Measurements from ENCODE around the gene C2CD4B. TPM values are rescaled to one million over a fixed set of nuclear protein-coding genes. Genes with fewer than 3 reads are reported as not detected.

Gene C2CD4B
- total RNA-seq (2014; rRNA removed; shearing (Covaris generic); ENCODE audit: low replicate concordance): not detected in 2 replicates

GRCh38 chr15:62165104-62165792, at the start of gene C2CD4B:
C2CD4B (minus strand) TSS chr15:62165285; CDS start chr15:62164984, 301 bp downstream.
- in situ Hi-C loops (cut with HindIII; ENCODE audit: low pct_unique_long_range_greater_than_20kb, low sequenced_read_pairs): no loop called here
- DNase-seq (ENCODE audit: low read depth): peak; percentile 5

- in situ Hi-C loops (cut with HindIII; ENCODE audit: low pct_unique_long_range_greater_than_20kb, low sequenced_read_pairs): no loop called here
- no peak for DNase-seq (ENCODE audit: low read depth)
Observed at GRCh38 chr15:62212741-62213140, 47.7 kb upstream of the C2CD4B start.

- in situ Hi-C loops (cut with HindIII; ENCODE audit: low pct_unique_long_range_greater_than_20kb, low sequenced_read_pairs): no loop called here
- DNase-seq (ENCODE audit: low read depth): no peak
Observed at GRCh38 chr15:62211348-62211747, 46.3 kb upstream of the C2CD4B start.

DNA sequence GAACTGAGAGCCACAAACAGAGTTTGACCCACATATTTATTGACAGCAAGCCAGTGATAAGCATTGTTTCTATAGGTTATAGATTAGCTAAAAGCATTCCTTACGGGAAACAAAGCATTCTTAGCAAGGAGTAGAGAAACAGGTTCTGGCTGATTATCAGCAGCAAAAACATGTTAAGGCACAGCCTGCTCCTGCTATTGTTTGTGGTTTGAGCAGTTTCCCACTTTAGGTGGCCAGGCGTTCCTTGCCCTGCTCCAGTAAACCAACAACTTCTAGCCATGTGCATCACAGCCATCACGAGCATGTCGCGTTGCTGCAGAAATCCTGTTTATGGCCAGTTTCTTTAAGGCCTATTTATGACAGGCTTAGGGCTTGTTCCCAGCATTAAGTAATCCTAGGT, 44.7 kb upstream of the C2CD4B start:
- DNase-seq (ENCODE audit: low read depth): no peak
- in situ Hi-C loops (cut with HindIII; ENCODE audit: low pct_unique_long_range_greater_than_20kb, low sequenced_read_pairs): no loop called here

GRCh38 chr15:62209322-62209721, 44.2 kb upstream of the C2CD4B start:
- in situ Hi-C loops (cut with HindIII; ENCODE audit: low pct_unique_long_range_greater_than_20kb, low sequenced_read_pairs): no loop called here
- no peak for DNase-seq (ENCODE audit: low read depth)

- no peak for DNase-seq (ENCODE audit: low read depth)
- in situ Hi-C loops (cut with HindIII; ENCODE audit: low pct_unique_long_range_greater_than_20kb, low sequenced_read_pairs): no loop called here
Observed at GRCh38 chr15:62208884-62209283, 43.8 kb upstream of the C2CD4B start.

DNA sequence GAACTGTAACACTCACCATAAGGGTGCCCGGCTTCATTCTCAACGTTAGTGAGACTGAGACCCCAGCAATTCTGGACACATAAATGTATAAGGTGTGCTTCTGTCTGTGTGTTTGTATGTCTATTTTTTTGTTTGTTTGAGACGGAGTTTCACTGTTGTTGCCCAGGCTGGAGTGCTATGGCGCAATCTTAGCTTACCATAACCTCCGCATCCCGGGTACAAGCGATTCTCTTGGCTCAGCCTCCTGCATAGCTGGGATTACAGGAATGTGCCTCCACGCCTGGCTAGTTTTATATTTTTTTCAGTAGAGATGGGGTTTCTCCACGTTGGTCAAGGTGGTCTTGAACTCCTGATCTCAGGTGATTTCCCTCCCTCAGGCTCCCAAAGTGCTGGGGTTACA, 43.3 kb upstream of the C2CD4B start:
- DNase-seq (ENCODE audit: low read depth): no peak
- in situ Hi-C loops (cut with HindIII; ENCODE audit: low pct_unique_long_range_greater_than_20kb, low sequenced_read_pairs): no loop called here

GRCh38 chr15:62190675-62191074, 25.6 kb upstream of the C2CD4B start:
- no peak for DNase-seq (ENCODE audit: low read depth)
- in situ Hi-C loops (cut with HindIII; ENCODE audit: low pct_unique_long_range_greater_than_20kb, low sequenced_read_pairs): no loop called here

- in situ Hi-C loops (cut with HindIII; ENCODE audit: low pct_unique_long_range_greater_than_20kb, low sequenced_read_pairs): no loop called here
- no peak for DNase-seq (ENCODE audit: low read depth)
Observed at GRCh38 chr15:62190274-62190673, 25.2 kb upstream of the C2CD4B start.

GRCh38 chr15:62188744-62189143, 23.7 kb upstream of the C2CD4B start:
- in situ Hi-C loops (cut with HindIII; ENCODE audit: low pct_unique_long_range_greater_than_20kb, low sequenced_read_pairs): no loop called here

DNA sequence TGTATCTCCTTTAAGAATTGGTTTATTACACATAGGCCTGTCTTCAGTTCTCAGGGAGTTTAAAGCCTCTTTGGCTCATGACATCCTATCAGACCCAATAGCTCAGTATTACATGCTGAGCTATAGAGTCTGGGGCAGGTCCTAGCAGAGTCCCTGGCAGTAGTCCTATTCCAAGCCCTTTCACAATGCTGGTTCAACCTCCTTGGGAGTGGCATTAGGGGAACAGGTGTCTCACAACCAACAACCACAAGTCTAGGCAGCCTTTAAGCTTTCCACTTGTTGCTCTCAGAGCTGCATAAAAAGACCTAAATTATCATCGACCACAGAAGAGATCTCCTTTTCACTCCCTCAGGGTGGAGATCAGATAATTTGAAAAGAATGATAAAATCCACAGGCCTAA, 22.8 kb upstream of the C2CD4B start:
- in situ Hi-C loops (cut with HindIII; ENCODE audit: low pct_unique_long_range_greater_than_20kb, low sequenced_read_pairs): no loop called here
- DNase-seq (ENCODE audit: low read depth): no peak

More at GRCh38 chr15:62188744-62189143, 23.7 kb upstream of the C2CD4B start:
- DNase-seq (ENCODE audit: low read depth): no peak

- in situ Hi-C loops (cut with HindIII; ENCODE audit: low pct_unique_long_range_greater_than_20kb, low sequenced_read_pairs): no loop called here
- DNase-seq (ENCODE audit: low read depth): no peak
Observed at GRCh38 chr15:62187425-62187824, 22.3 kb upstream of the C2CD4B start.

GRCh38 chr15:62186578-62186977, 21.5 kb upstream of the C2CD4B start:
- DNase-seq (ENCODE audit: low read depth): no peak
- in situ Hi-C loops (cut with HindIII; ENCODE audit: low pct_unique_long_range_greater_than_20kb, low sequenced_read_pairs): no loop called here

DNA sequence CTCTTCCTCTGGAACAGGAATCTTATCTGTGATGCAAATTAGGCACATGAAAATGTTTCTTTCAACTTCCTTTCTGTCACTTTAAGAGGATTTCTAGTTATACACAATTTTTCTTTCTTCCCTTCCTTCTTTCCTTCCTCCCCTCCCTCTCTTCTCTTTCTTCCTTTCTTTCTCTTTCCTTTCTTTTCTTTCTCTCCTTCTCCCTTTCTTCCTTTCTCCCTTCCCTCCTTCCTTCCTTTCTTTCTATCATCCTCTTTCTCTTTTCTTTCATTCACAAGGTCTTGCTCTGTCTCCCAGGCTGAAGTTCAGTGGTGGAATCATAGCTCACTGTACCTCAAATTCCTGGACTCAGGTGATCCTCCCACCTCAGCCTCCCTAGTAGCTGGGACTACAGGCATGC, 18.0 kb upstream of the C2CD4B start:
- DNase-seq (ENCODE audit: low read depth): no peak
- in situ Hi-C loops (cut with HindIII; ENCODE audit: low pct_unique_long_range_greater_than_20kb, low sequenced_read_pairs): no loop called here

GRCh38 chr15:62173215-62173614, 8.1 kb upstream of the C2CD4B start:
- in situ Hi-C loops (cut with HindIII; ENCODE audit: low pct_unique_long_range_greater_than_20kb, low sequenced_read_pairs): no loop called here
- no peak for DNase-seq (ENCODE audit: low read depth)

DNA sequence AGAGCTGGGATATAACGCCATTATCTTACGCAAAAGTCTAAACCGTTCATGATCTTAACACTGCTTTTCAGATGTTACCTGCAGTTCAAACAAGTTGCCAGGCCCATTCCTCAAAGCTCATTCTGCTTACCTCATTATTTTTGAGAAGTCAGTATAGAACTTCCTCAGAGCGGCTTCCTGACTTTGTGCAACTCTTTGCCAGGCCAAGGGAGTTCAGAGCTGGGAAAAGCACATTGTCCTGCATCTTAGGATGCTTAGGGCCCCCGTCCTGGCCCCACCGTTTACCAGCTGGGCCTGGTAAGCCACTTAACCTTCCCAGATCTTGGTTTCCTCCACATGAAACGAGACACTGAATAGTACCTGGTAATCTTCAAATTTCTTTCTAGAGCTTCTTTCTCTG, 6.8 kb upstream of the C2CD4B start:
- no peak for DNase-seq (ENCODE audit: low read depth)
- in situ Hi-C loops (cut with HindIII; ENCODE audit: low pct_unique_long_range_greater_than_20kb, low sequenced_read_pairs): no loop called here

DNA sequence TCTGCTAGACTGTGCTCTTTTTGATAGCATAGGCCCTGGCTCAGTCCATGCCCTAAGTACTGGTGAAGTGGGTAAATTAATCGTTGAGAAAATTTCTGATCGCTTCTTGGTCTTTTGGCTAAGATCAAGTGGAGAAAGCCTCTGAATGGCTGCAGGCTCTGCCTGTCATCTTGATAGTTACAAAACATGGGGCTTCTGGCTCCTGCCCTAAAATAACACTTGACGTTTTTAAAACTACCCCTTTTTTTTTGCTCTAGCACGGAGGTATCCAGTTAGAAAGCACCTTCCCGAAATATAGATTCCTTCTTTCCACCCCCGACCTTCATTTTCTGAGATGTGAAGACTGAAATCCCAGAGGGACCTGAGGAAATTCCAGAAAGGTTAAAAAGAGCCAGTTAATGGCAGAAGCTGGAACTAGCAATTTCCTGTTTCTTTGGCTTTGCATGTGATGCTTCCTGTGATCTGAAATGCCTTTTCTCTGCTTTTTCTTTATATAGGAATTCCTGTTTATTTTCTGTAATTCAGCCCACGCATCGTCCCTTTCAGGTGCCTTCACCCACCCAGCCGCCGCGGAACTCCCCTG, 799 bp upstream of the C2CD4B start:
- no peak for DNase-seq (ENCODE audit: low read depth)
- in situ Hi-C loops (cut with HindIII; ENCODE audit: low pct_unique_long_range_greater_than_20kb, low sequenced_read_pairs): no loop called here

DNA sequence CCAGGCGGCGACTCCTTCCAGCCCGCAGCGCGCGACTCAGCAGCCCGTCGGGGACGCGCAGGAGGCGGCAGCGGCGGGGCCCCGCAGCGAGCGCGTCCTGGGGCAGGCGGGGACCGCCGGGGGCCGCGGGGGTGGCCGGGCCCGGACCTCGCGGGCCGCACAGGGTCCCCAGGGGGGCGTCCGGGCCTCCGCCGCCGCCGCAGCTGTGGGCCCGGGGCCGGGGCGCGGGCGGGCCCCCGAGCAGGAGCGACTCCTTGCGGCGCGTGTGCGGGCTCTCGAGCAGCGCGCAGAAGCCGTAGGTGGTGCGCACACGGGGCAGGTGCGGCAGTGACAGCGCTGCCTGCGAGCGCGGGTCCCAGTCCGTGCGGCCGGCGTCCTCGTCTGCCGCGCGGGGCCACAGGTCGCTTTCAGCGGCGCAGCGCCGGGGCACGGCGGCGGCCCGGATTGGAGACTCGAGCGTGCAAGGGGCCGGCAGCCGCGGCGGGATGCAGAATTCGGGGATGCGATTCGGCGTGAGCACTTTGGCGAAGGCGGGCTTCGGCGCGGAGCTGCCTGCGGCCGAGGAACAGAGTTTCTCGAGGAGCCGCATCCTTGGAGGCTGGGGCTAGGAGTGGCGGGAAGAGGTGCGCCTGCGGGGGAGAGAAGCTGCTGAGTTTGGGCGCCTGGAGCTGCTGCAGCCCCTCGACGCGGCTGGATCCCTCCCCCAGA, 535 bp downstream of the C2CD4B start:
- in situ Hi-C loops (cut with HindIII; ENCODE audit: low pct_unique_long_range_greater_than_20kb, low sequenced_read_pairs): no loop called here
- peak; percentile 20 for DNase-seq (ENCODE audit: low read depth)

DNA sequence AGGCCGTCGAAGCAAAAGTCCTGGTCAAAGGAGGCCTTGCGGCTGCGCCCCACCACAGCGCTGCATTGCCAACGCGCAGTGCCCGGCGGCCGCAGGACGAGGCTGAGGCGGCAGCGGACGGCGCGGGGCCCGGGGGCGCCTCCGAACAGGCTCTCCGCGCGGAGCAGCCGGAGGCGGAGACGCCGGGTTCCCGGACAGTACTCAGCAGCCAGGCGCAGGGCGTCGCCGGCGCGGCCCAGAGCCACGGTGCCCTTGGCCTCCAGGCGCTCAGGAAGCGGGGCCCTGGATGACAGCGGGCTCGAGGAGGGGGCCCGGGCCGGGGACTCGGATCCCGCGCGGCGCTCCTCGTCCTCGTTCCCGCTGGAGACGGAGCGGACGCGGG, 1.1 kb downstream of the C2CD4B start:
- DNase-seq (ENCODE audit: low read depth): peak; percentile 27
- in situ Hi-C loops (cut with HindIII; ENCODE audit: low pct_unique_long_range_greater_than_20kb, low sequenced_read_pairs): no loop called here
